ENCODE data around the gene IGFN1. TPM values are rescaled to one million over a fixed set of nuclear protein-coding genes. Genes with fewer than 3 reads are reported as not detected.

The IGFN1 gene
- total and polyA plus RNA-seq, 9 of the 15 experiments (the other 6 are each of a cell fraction or from before 2014, with no cell fraction given) = 0.04 TPM; not detected in 8

GRCh38 chr1:201269900-201270410 lies 79.3 kb downstream of the IGFN1 start (continued):
- TF ChIP-seq E2F4 (CRISPR knock-in tag; IDR thresholded peaks at IDR 0.05; ENCODE audit: low read depth) = no peak
- no peak for TF ChIP-seq TAL1 (IDR thresholded peaks at IDR 0.05)

GRCh38 chr1:201270616-201271390 lies 80.2 kb downstream of the IGFN1 start:
- in situ Hi-C loops (cut with MboI) (no loop called here), intact Hi-C loops (cut with micrococcal nuclease) (no loop called here)
- FAIRE-seq (no peak), DNase-seq (ENCODE audit: extremely low read depth in 1 of 4, low spot score in 3 of 4) (no peak), ATAC-seq (no peak)
- H3K4me2 ChIP-seq (ENCODE audit: insufficient read depth, low read length) = no peak overlapping the region
- no peak overlapping the region for H3K27ac ChIP-seq (ENCODE audit: extremely low read depth, low read depth, low read length)
- WGBS (ENCODE audit: insufficient coverage, low coverage, missing lambda C conversion rate) = 3% methylated on average over 6 of the region's 6 CpGs
- no peaks in the 10 kb centered on the region for H3K36me3 ChIP-seq (ENCODE audit: control insufficient read depth, insufficient read depth, low read length)
- BruUV-seq (replicated peaks) = no TSS peak
- no peak overlapping the region for H2AFZ ChIP-seq (ENCODE audit: low read depth, low read length)
- ChIA-PET POLR2A (interaction anchor here (0.7 to 1.3 kb wide), 2 partner anchors 11 to 12 kb away, joined by 3 read pairs; partner anchors contain the start of gene PKP1), CTCF (ENCODE audit: low intra/inter-chr PET ratio) (no interaction called here)
- H3K27me3 ChIP-seq (ENCODE audit: control insufficient read depth in 2 of 2, insufficient read depth in 2 of 2, low read length in 2 of 2) = peaks cover 34 to 61% of the 10 kb centered on the region in 2 experiments; a peak in 4 of 5 replicates
- H3K9me1 ChIP-seq (ENCODE audit: control insufficient read depth, insufficient read depth, low read length) = no peaks in the 10 kb centered on the region
- peaks cover 9% of the 10 kb centered on the region for H4K20me1 ChIP-seq (replicated peaks; ENCODE audit: control insufficient read depth, insufficient read depth, low read length)
- peaks cover 0 to 4% of the 10 kb centered on the region in 2 experiments; a peak in 1 of 5 replicates for H3K4me1 ChIP-seq (replicated peaks in 1 of 2; ENCODE audit: control insufficient read depth in 2 of 2, insufficient read depth in 2 of 2, low read length in 2 of 2)
- H3K9ac ChIP-seq (ENCODE audit: insufficient read depth in 1 of 2, low read depth in 2 of 2, low read length in 2 of 2) = no peak overlapping the region
- H3K9me3 ChIP-seq (replicated peaks; ENCODE audit: control insufficient read depth, insufficient read depth, low read depth, low read length) = no peaks in the 10 kb centered on the region
- no peaks in the 10 kb centered on the region for H3K79me2 ChIP-seq (ENCODE audit: control insufficient read depth, insufficient read depth, low read length)
- H3K4me3 ChIP-seq = no peak overlapping the region
- no peak for TF ChIP-seq TAF1 (IDR thresholded peaks at IDR 0.05; ENCODE audit: control insufficient read depth, extremely low read depth, insufficient read depth, low read length, severe bottlenecking)
- no peak for TF ChIP-seq CBFB (CRISPR knock-in tag; IDR thresholded peaks at IDR 0.05)
- TF ChIP-seq MAZ (CRISPR knock-in tag; conservative IDR thresholded peaks at IDR 0.05 in 1 of 2, IDR thresholded peaks at IDR 0.05 in 1 of 2) = no peak
- TF ChIP-seq ZNF212 (CRISPR knock-in tag; IDR thresholded peaks at IDR 0.05) = no peak
- TF ChIP-seq ELK1 (CRISPR knock-in tag; IDR thresholded peaks at IDR 0.05) = no peak
- TF ChIP-seq CGGBP1 (CRISPR knock-in tag; IDR thresholded peaks at IDR 0.05) = no peak
- TF ChIP-seq E2F8 (IDR thresholded peaks at IDR 0.05; ENCODE audit: low read depth, partially characterized antibody) = no peak
- TF ChIP-seq MCM5 (IDR thresholded peaks at IDR 0.05; ENCODE audit: low read depth) = no peak

Data from K562 (cell line).